ENCODE measurements around the gene GSTA4.
"Not testable (repeated sequence)": the region's sequence is repeated elsewhere in the genome, so short reads cannot be mapped to it uniquely, and the experiment has no call there.

The GSTA4 gene

GRCh38 chr6:53014063-53014462 lies 19.0 kb upstream of the GSTA4 start:
- peaks cover 56% of the 10 kb centered on the region for H3K36me3 ChIP-seq
- DNase-seq = no peak

GRCh38 chr6:53011979-53012378 lies 16.9 kb upstream of the GSTA4 start:
- Histone ChIP-seq H3K9me3 (no peaks in the 10 kb centered on the region), H3K27me3 (no peaks in the 10 kb centered on the region), H3K36me3 (peaks cover 58% of the 10 kb centered on the region), H3K4me3 (ENCODE audit: low read depth, low read length) (no peak overlapping the region), H3K4me1 (no peaks in the 10 kb centered on the region; the same call in 1 of the 2 replicates)
- DNase-seq = no peak
- TF ChIP-seq CTCF (IDR thresholded peaks at IDR 0.05; ENCODE audit: low read depth, low read length) = no peak

More at GRCh38 chr6:53014063-53014462, 19.0 kb upstream of the GSTA4 start:
- Histone ChIP-seq H3K27me3 (no peaks in the 10 kb centered on the region), H3K4me1 (no peaks in the 10 kb centered on the region; the same call in 1 of the 2 replicates), H3K9me3 (no peaks in the 10 kb centered on the region), H3K4me3 (ENCODE audit: low read depth, low read length) (no peak overlapping the region)
- TF ChIP-seq CTCF (IDR thresholded peaks at IDR 0.05; ENCODE audit: low read depth, low read length) = no peak

GRCh38 chr6:53010504-53010903 lies 15.4 kb upstream of the GSTA4 start:
- H3K9me3 ChIP-seq = no peaks in the 10 kb centered on the region
- no peak for DNase-seq
- no peaks in the 10 kb centered on the region; the same call in 1 of the 2 replicates for H3K4me1 ChIP-seq
- H3K36me3 ChIP-seq = peaks cover 58% of the 10 kb centered on the region
- H3K27me3 ChIP-seq = no peaks in the 10 kb centered on the region
- H3K4me3 ChIP-seq (ENCODE audit: low read depth, low read length) = no peak overlapping the region
- no peak for TF ChIP-seq CTCF (IDR thresholded peaks at IDR 0.05; ENCODE audit: low read depth, low read length)

GRCh38 chr6:53009511-53009910 lies 14.4 kb upstream of the GSTA4 start:
- H3K4me1 ChIP-seq = no peaks in the 10 kb centered on the region; the same call in 1 of the 2 replicates
- H3K9me3 ChIP-seq = no peaks in the 10 kb centered on the region
- no peak for DNase-seq
- no peak overlapping the region for H3K4me3 ChIP-seq (ENCODE audit: low read depth, low read length)
- no peaks in the 10 kb centered on the region for H3K27me3 ChIP-seq
- no peak for TF ChIP-seq CTCF (IDR thresholded peaks at IDR 0.05; ENCODE audit: low read depth, low read length)
- peaks cover 58% of the 10 kb centered on the region for H3K36me3 ChIP-seq

- DNase-seq = peak; percentile 14
- Histone ChIP-seq H3K4me1 (no peaks in the 10 kb centered on the region; the same call in 1 of the 2 replicates), H3K9me3 (no peaks in the 10 kb centered on the region), H3K27me3 (no peaks in the 10 kb centered on the region), H3K36me3 (peaks cover 58% of the 10 kb centered on the region), H3K4me3 (ENCODE audit: low read depth, low read length) (no peak overlapping the region)
- TF ChIP-seq CTCF (IDR thresholded peaks at IDR 0.05; ENCODE audit: low read depth, low read length) = no peak
Observed at GRCh38 chr6:53009056-53009455, 14.0 kb upstream of the GSTA4 start.

- DNase-seq = not testable (repeated sequence)
- H3K36me3 ChIP-seq = peaks cover 54% of the 10 kb centered on the region
Observed at GRCh38 chr6:53008192-53008687, 13.2 kb upstream of the GSTA4 start.

More at GRCh38 chr6:53008192-53008687, 13.2 kb upstream of the GSTA4 start:
- H3K4me3 ChIP-seq (ENCODE audit: low read depth, low read length); H3K27me3 ChIP-seq; H3K9me3 ChIP-seq; H3K4me1 ChIP-seq: not testable (repeated sequence)
